SKM-1 treated with dmso at 0.1 percent for 144 hours (cell line): ENCODE results near the gene ABCB8.
"Not testable (repeated sequence)": the region's sequence is repeated elsewhere in the genome, so short reads cannot be mapped to it uniquely, and the experiment has no call there.

Source experiments
- DNase-seq: peaks from one replicate; lab custom pipeline; 2025; ENCODE audit not compliant: unreplicated experiment; lab: John Stamatoyannopoulos, UW

ABCB8 gene

GRCh38 chr7:150997817-150998216 lies 30.4 kb upstream of the ABCB8 start:
- no peak for DNase-seq

GRCh38 chr7:150998341-150998740 lies 29.9 kb upstream of the ABCB8 start:
- no peak for DNase-seq

- DNase-seq, result no peak
Measured at GRCh38 chr7:150999001-150999400, 29.2 kb upstream of the ABCB8 start.

GRCh38 chr7:150999497-151000230 lies 28.6 kb upstream of the ABCB8 start:
- no peak for DNase-seq

GRCh38 chr7:151000897-151001495 lies 27.3 kb upstream of the ABCB8 start:
- DNase-seq, result no peak

- DNase-seq, result no peak
Measured at GRCh38 chr7:151001546-151001945, 26.7 kb upstream of the ABCB8 start.

- no peak for DNase-seq
Measured at GRCh38 chr7:151003572-151003971, 24.7 kb upstream of the ABCB8 start.

- DNase-seq, result no peak
Measured at GRCh38 chr7:151005566-151005965, 22.7 kb upstream of the ABCB8 start.

GRCh38 chr7:151006590-151007300 lies 21.5 kb upstream of the ABCB8 start:
- DNase-seq, result no peak

GRCh38 chr7:151007469-151007898 lies 20.8 kb upstream of the ABCB8 start:
- no peak for DNase-seq

- DNase-seq, result no peak
Measured at GRCh38 chr7:151008143-151008510, 20.1 kb upstream of the ABCB8 start.

- no peak for DNase-seq
Measured at GRCh38 chr7:151008511-151009323, 19.5 kb upstream of the ABCB8 start.

GRCh38 chr7:151009327-151010036 lies 18.8 kb upstream of the ABCB8 start:
- DNase-seq, result no peak

GRCh38 chr7:151010037-151010306 lies 18.3 kb upstream of the ABCB8 start:
- no peak for DNase-seq

- no peak for DNase-seq
Measured at GRCh38 chr7:151010307-151011096, 17.7 kb upstream of the ABCB8 start.

- DNase-seq, result no peak
Measured at GRCh38 chr7:151011097-151011409, 17.2 kb upstream of the ABCB8 start.

- not testable (repeated sequence) for DNase-seq
Measured at GRCh38 chr7:151011616-151012015, 16.6 kb upstream of the ABCB8 start.

- no peak for DNase-seq
Measured at GRCh38 chr7:151012031-151012692, 16.1 kb upstream of the ABCB8 start.

- DNase-seq, result no peak
Measured at GRCh38 chr7:151012911-151013347, 15.3 kb upstream of the ABCB8 start.

- DNase-seq, result no peak
Measured at GRCh38 chr7:151013356-151013732, 14.9 kb upstream of the ABCB8 start.
